GM19395 (cell line): ENCODE results near the gene HADHA.

Experiments used
- ATAC-seq: cut with Tn5 transposase; IDR thresholded peaks from one replicate; pipeline ENCODE4 v1.9.1; 2021; ENCODE audit warnings: mild to moderate bottlenecking, moderate library complexity; ENCODE audit not compliant: unreplicated experiment

Gene HADHA

DNA sequence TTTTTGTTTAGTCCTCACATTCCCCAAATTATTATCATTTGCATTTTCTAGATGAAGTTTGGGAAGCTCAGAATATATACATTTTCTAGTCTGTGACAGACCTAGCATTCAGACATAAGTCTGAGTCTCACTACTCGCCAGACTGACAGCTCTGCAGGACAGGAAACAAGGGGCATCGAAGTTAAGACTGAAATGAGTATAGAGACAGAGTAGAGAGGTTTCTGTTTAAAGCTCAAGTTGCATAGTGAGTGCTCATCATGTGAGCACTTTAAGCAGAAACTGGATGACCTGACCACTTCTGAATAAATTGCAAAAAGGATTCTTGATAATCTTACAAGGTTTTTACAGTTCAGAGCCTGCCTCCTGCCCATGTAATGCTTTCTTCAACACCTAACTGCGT lies 1.4 kb upstream of the HADHA start:
- peak; percentile 58 for ATAC-seq

DNA sequence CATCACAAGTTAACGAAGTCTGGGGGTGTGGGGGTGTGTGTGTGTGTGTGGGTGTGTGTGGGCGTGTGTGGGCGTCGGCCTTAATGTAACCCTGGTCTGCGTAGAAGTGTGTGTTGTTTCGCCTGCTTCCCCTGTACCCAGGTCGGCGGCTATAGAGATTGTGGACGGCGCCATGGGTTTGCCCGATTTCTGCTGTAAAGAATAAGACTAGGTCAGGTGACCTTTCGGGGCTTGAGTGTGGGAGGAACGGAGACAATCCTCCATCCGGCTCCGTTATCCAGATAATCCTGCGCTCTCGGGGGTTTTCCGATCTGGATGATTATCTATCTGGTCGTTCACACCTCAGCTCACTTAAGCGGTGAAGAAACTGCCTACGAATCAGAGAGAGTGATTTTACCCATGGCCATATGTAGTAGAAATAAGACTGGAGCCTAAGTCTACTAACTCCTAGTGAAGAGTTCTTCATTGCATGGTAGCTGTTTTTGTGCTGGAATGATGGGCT lies 850 bp upstream of the HADHA start:
- peak; percentile 8 for ATAC-seq

DNA sequence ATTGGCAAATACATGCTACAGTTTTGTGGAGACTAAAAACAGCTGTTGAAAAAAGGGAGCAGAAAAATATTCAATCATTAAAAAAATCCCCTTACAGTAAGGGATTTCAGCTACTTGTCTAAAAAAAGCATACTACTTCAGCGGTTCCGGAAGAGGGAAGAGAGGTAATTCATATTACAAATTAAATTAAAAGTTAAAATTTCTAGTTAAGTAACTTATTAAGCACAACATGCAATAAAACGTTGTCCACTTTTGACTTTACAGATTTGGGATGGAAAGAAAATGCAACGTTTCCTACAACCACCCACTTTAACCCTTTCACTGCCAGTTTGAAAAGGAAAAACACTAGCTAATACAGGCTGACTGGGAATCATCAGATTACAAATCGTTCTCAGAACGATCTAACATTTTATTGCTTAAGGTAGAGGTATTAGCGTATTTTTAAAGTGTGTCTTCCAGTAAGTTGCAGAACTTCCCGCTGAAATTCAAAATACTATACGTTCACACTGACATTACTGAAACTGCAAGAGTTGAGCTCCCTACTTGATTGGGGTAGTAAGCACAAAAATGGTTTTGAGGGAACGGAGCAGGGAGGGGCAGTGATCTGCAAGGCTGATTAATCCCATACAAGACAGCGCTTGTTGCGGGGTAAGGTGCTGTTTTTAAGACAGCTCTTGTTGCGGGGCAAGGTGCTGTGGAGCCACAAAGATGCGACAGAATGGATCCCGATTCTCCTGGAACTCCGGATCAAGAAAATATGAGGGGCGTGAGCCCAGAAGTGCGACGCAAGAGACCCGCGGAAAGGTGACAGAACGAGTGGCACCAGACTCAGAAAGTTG lies 743 bp downstream of the HADHA start:
- no peak for ATAC-seq

DNA sequence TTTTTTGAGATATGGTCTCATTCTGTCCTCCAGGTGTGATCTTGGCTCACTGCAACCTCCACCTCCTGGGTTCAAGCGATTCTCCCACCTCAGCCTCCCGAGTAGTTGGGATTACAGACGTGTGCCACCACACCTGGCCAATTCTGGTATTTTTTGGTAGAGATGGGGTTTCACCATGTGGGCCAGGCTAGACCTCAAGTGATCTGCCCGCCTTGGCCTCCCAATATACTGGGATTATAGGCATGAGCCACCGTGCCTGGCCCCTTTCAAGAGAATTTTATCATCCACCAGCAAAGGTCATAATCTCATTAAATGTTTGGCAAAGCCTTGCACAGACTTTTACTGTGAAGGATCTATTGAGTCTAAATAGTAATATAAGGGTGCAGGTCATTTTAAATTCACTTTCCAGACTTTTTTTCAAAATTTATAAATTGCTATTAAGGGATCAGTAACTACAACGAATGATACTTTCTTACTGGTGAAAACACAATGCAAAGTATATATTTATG lies 2.5 kb downstream of the HADHA start:
- ATAC-seq = no peak

DNA sequence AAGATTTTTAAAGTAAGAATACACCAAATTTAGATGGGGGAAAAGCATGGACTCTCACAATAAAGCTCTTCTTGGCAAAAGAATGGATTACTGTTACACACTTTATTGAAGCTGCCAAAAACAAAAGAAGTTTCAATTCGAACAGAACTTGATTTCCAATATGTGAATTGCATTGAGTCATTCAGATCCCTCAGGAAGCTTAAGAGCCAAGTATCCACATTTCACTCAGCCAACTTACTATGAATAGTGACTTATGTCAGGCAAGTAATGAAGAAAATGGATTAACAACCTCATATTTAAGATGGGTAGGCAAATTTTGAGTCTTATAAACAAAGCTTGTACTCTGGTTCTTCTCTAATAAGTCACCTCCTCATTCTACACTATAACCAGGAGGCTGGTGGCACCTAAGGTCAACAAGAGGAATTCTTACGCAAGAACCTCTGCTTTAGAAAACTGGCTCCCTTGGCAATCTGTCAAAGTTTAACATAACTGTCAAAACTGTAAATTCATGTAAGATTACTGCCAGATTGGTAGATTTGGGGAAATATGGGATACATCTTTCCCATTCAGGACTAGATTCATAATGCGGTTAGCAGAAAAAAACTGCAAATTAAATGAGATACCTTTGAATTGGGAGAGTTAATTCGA lies 6.0 kb downstream of the HADHA start:
- no peak for ATAC-seq

DNA sequence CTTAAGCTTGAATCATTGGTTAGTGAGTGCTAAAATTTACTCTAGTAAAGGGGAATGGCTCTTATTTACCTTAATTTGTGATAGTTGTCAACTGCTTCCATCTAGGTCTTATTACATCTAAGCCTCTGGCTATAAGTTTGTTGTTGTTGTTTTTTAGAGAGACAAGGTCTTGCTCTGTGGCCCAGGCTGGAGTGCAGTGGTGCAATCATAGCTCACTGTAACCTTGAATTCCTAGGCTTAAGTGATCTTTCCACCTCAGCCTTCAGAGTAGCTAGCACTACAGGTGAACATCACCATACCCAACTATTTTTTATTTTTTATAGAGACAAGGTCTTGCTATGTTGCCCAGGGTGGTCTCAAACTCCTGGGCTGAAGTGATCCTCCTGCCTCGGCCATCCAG lies 6.6 kb downstream of the HADHA start:
- ATAC-seq = no peak

DNA sequence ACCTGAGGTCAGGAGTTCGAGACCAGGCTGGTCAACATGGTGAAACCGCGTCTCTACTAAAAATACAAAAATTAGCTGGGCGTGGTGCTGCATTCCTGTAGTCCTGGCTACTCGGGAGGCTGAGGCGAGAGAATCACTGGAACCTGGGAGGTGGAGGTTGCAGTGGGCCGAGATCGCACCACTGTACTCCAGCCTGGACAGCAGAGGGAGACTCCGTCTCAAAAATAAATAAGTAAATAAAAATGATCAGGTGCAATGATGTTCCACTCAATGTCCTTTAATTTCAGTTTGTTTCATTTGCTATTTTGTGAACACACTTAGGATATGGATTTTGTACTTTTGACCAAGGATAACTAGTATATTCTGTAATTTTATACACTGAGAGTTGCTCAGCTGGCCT lies 9.3 kb downstream of the HADHA start:
- no peak for ATAC-seq

DNA sequence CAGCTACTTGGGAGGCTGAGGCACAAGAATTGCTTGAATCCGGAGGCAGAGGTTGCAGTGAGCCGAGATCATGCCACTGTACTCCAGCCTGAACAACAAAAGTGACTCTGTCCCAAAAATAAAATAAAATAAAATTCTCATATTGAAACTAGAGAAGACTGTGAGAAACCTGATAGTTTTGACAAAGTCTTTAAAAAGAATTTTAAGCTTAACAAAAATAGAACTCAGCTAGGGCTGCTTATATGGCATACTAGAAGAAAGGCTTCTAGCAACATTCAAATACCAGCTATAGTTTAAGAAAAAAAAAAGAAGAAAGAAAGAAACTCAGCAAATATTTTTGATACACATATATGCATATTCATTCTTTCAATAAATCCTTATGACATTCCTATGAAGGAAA lies 13.6 kb downstream of the HADHA start:
- no peak for ATAC-seq

DNA sequence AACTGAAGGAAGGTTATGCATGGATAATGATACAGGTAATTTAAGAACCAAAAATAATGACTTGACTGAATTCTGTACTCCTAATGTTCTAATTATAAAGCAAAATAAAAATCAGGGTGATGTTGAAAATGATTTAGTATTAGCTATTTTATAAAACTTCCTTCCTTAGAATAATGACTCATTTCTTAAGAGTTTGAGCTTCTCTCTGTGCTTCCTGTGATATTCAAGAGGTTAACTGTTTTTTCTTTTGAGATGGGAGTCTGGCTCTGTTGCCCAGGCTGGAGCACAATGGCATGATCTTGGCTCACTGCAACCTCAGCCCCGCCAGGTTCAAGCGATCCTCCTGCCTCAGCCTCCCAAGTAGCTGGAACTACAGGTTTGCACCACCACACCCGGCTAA lies 14.8 kb downstream of the HADHA start:
- ATAC-seq = no peak

DNA sequence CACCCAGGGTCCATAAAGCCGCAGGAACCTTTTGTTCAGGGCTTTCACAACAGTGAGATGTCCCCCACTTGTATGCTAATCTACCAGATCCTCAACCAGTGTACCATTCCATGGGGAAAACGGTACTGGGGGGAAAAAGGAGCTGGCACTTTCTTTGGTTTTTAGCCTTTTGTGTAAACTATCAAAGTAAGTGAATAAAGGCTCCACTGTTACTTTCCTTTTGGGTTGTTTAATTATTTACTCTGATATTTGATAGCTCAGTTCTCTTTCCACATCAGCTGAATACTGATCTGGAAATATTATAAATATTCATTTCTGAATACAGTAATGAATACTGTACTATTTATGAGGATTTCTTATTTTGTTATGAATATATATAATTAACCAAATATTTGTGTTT lies 20.3 kb downstream of the HADHA start:
- ATAC-seq = no peak

DNA sequence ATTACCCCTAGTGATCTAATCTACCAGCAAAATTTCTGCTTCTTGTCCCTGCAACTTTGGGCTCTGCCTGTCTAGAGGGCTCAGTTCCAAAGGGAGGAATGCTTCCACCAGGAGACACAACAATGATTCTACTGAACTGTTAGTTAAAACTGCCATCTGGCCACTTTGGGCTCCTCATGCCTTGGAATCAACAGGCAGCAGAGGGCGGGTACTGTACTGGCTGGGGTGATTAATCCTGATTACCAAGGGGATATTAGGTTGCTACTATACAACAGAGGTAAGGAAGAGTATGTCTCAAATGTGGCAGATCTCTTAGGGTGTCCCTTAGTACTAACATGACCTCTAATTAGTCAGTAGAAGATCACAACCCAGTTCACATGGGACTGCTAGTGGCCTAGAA lies 21.4 kb downstream of the HADHA start:
- ATAC-seq = no peak

DNA sequence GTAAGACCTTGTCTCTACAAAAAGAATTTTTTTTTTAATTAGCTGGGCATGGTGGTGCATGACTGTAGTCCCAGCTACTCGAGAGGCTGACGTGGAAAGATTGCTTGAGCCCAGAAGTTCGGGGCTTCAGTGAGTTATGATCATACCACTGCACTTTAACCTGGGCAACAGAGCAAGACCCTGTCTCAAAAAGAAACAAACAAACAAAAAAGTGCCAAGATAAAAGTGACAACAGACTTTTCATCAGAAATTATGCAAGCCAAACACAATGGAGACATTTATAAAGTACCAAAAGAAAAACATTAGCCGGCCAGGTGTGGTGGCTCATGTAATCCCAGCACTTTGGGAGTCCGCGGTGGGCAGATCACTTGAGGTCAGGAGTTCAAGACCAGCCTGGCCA lies 26.7 kb downstream of the HADHA start:
- no peak for ATAC-seq

DNA sequence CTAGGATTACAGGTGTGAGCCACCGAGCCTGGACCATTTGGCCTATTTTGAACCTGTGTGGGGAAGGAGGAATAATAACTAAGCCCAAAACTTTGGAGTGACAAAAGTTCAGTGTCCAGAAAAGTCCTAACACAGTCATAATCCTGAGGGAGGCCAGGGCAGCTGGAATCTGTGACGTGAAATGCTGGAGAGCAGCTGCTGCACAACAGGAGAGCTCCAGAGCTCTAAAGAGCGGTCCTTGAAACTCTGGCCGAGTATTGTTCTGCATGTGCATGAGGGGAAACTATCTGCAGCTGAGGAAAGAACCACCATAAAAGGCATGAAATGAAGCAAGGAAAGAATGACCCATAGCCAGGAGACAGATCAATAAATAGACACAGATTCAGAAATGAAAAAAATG lies 27.8 kb downstream of the HADHA start:
- no peak for ATAC-seq

DNA sequence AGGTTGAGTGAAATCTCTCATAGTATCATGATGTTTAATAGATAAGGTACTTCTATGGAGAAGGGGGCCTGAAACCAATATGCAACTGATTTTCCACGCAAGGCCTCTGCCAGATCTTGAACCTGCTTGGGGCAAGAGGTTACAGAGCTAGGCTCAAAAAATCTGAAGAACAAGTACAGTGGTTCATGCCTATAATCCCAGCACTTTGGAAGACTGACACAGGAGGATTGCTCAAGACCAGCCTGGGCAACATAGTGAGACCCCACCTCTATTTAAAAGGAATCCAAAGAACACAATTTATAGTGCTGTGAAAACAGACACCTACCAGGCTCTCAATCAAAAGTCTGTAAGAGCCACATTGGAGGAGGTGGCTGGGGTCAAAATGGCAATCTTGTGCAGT lies 28.6 kb downstream of the HADHA start:
- ATAC-seq = no peak

DNA sequence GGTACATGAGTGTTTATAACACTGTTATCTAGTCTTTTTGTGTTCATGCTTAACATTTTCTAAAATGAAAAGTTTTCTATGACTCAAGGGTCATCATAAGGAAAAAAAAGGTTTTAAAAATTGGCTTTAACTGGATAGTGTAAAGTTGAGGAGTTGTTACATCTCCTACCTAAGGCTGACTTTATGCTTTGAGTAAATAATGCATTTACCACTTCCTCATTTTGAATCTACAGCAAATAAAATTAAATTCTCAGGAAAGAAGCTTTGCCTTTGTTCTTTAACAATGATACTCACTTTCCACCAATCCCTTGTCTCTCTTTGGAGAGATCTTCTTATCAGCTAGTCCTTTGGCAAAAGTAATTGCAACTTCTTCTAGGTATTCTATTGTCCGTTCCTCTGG lies 29.7 kb downstream of the HADHA start:
- no peak for ATAC-seq

DNA sequence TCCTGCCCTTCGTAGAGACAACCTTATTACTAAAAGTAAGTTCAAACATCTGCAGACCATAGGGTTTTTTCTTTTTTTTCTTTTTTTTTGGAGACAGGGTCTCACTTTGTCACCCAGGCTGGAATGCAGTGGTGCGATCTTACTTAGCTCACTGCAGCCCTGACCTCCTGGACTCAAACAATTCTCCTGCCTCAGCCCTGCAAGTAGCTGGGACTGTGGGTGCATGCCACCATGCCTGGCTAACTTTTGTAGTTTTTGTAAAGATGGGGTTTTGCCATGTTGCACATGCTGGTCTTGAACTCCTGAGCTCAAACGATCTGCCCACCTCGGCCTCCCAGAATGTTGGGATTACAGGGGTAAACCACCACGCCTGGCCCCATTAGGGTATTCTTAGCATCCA lies 32.4 kb downstream of the HADHA start:
- ATAC-seq = no peak

DNA sequence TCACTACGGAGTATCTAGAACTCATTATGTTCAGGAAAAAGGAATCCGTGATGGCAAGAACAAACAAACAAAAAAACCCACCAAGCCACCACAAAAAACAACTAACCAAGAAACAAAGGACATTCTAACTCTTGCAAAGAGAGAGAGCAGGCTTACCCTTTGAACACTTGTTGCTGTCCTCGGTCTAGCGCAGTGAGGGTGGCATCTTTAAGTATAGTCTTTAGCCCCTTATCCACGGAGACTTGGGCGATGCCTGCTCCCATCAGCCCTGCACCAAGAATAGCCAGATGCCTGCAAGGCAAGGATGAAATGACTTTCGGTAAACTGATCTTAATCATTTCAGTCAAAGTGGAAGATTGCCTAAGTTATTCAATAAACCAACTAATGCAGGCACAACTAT lies 40.5 kb downstream of the HADHA start:
- ATAC-seq = no peak

DNA sequence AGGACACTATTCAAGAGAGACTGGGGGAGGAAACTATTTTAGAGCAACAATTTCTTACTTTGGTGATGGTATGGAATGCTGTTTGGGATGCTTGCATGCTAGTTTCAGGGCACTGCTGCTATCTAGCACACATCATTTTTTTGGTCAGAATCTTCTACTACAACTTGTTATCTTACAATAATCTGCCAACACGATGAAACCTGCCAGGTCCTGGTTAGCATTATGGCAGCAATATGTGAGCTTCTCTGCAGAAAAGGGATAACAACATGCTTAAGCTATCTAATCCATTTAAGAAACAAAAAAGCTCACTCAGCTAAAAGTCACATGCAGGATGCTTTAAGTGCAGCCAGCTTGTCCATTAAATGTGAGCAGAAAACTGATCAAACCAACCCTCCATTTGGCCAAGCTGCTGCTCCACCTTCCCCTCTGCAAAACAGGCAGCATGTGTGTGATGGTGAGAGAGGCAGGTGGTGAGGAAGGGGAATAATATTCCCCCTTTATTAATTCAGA lies 41.4 kb downstream of the HADHA start:
- no peak for ATAC-seq

DNA sequence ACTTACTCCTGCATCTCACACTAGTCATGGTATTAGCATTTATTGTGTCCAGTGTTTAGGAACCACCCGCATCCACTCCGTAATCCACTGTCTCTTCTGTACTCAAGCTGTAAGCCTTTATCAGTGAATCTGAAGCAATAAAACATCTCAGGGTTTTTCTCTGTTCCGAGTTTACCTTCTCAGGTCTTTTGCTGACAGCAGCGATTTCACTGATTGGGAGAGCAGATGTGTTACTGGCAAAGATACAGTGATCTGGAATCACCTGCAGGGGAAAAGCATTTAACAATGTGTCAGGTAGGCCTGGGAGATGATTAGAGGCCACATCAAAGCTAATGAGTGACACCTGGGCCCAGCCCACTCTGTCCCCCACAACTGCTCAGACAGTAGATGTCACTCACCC lies 46.9 kb downstream of the HADHA start:
- no peak for ATAC-seq

DNA sequence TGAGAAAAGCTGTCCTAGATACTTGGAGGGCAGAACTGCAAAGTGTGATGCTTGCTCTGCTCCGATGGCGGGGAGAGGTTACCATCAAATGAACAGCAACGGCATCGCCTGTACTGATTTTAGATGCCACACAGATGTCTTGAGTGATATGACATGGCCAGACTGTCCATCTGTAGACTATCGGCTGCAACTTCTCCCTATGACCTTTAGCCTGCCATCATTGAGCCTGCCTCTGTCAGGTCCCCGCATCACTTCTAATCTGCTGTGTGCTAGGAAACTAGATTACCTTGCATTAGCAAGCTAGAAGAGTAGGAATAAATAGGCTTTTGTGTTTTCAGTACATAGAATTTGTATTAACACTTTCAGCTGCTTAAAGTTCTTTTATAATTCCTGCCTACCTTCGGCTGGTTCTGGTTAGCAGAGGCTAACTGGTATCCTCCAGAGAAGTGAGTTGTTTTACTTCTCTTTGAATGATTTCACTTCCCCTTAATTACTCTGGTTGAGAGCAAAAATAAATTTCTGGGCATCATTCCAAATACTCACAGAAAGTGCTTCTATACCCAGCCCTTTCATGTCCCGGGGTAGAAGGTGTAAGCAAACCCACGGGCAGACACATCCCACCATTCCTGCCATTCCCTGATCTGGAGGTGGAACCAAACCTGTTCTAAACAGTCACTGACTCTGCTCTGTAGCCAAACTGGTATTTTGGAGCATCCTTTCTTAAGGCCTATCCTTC lies 47.6 kb downstream of the HADHA start:
- no peak for ATAC-seq
